ENCODE results near the gene KSR1.
"Not testable (repeated sequence)": the region's sequence is repeated elsewhere in the genome, so short reads cannot be mapped to it uniquely, and the experiment has no call there.

The KSR1 gene

GRCh38 chr17:27426471-27426870, 29.8 kb upstream of the KSR1 start:
- not testable (repeated sequence) for DNase-seq (ENCODE audit: low read depth)

- DNase-seq (ENCODE audit: low read depth): not testable (repeated sequence)
These were observed 28.9 kb upstream of the KSR1 start for GRCh38 chr17:27427166-27427862.

- DNase-seq (ENCODE audit: low read depth): no peak
These were observed 27.3 kb upstream of the KSR1 start for GRCh38 chr17:27428781-27429505.

- no peak for DNase-seq (ENCODE audit: low read depth)
These were observed 26.4 kb upstream of the KSR1 start for GRCh38 chr17:27429666-27430382.

- DNase-seq (ENCODE audit: low read depth): no peak
These were observed 25.8 kb upstream of the KSR1 start for GRCh38 chr17:27430383-27430840.

GRCh38 chr17:27430882-27431491, 25.3 kb upstream of the KSR1 start:
- peak; percentile 16 for DNase-seq (ENCODE audit: low read depth)

GRCh38 chr17:27433521-27433920, 22.7 kb upstream of the KSR1 start:
- no peak for DNase-seq (ENCODE audit: low read depth)

GRCh38 chr17:27435431-27436070, 20.7 kb upstream of the KSR1 start:
- DNase-seq (ENCODE audit: low read depth): peak; percentile 16

- DNase-seq (ENCODE audit: low read depth): no peak
These were observed 17.8 kb upstream of the KSR1 start for GRCh38 chr17:27438348-27438998.

- DNase-seq (ENCODE audit: low read depth): no peak
These were observed 16.9 kb upstream of the KSR1 start for GRCh38 chr17:27439342-27439741.

GRCh38 chr17:27442702-27443101, 13.5 kb upstream of the KSR1 start:
- DNase-seq (ENCODE audit: low read depth): no peak

- DNase-seq (ENCODE audit: low read depth): no peak
These were observed 12.8 kb upstream of the KSR1 start for GRCh38 chr17:27443491-27443890.

GRCh38 chr17:27445971-27446370, 10.3 kb upstream of the KSR1 start:
- no peak for DNase-seq (ENCODE audit: low read depth)

- DNase-seq (ENCODE audit: low read depth): peak; percentile 85
These were observed 9.5 kb upstream of the KSR1 start for GRCh38 chr17:27446569-27447301.

GRCh38 chr17:27448534-27448933, 7.7 kb upstream of the KSR1 start:
- DNase-seq (ENCODE audit: low read depth): not testable (repeated sequence)

- no peak for DNase-seq (ENCODE audit: low read depth)
These were observed 6.7 kb upstream of the KSR1 start for GRCh38 chr17:27449541-27449940.

- DNase-seq (ENCODE audit: low read depth): no peak
These were observed 6.3 kb upstream of the KSR1 start for GRCh38 chr17:27449988-27450387.

- no peak for DNase-seq (ENCODE audit: low read depth)
These were observed 5.8 kb upstream of the KSR1 start for GRCh38 chr17:27450416-27450815.

- DNase-seq (ENCODE audit: low read depth): no peak
These were observed 4.3 kb upstream of the KSR1 start for GRCh38 chr17:27451906-27452305.

GRCh38 chr17:27452828-27453227, 3.4 kb upstream of the KSR1 start:
- DNase-seq (ENCODE audit: low read depth): no peak

GRCh38 chr17:27453471-27453870, 2.8 kb upstream of the KSR1 start:
- no peak for DNase-seq (ENCODE audit: low read depth)
